Thoracic aorta (tissue), 2 donors: ENCODE data around the gene C10orf90. TPM values are rescaled to one million over a fixed set of nuclear protein-coding genes. Genes with fewer than 3 reads are reported as not detected.
A peak's percentile ranks its signal among the peaks of the same experiment; 100 is the strongest.
"Not testable (repeated sequence)": the region's sequence is repeated elsewhere in the genome, so short reads cannot be mapped to it uniquely, and the experiment has no call there.

Experiments
- ATAC-seq: fragments of 150-250 bp; one replicate; pipeline ENCODE4 v1.8.0; 2017; ENCODE audit warnings: low read depth; ENCODE audit not compliant: insufficient number of reproducible peaks, low FRiP score
- DNase-seq: peaks from one replicate; pipeline ENCODE4 v3.0.0-alpha.2; 2020; ENCODE audit warnings: low spot score
- H3K27ac ChIP-seq, 2 donors: fragments of 200-600 bp; sonication (generic); 1 replicate in 1 of 2; 2 replicates in 1 of 2; pipeline ENCODE4 v1.5.1; 2016; ENCODE audit warnings: mild to moderate bottlenecking in 2 of 2, moderate library complexity in 2 of 2
- H3K27me3 ChIP-seq: fragments of 200-600 bp; sonication (generic); replicated peaks from 2 replicates; pipeline ENCODE4 v1.6.0; 2016; ENCODE audit warnings: mild to moderate bottlenecking; ENCODE audit not compliant: insufficient read depth
- H3K36me3 ChIP-seq: fragments of 200-600 bp; sonication (generic); one replicate; pipeline ENCODE4 v1.5.1; 2016
- H3K4me1 ChIP-seq, 2 donors: fragments of 200-600 bp; sonication (generic); 1 replicate in 1 of 2; 2 replicates in 1 of 2; pipeline versions ENCODE4 v1.5.1 to v1.6.0; 2016; ENCODE audit warnings: low read depth in 2 of 2, mild to moderate bottlenecking in 1 of 2; ENCODE audit not compliant: control insufficient read depth in 1 of 2
- H3K4me3 ChIP-seq: fragments of 200-600 bp; sonication (generic); 2 replicates; pipeline ENCODE4 v1.5.1; 2016; ENCODE audit warnings: mild to moderate bottlenecking
- H3K9me3 ChIP-seq: fragments of 200-600 bp; sonication (generic); 2 replicates; pipeline ENCODE4 v1.5.1; 2016
- CTCF ChIP-seq: fragments of 200-600 bp; sonication (generic); IDR thresholded peaks from one replicate; pipeline ENCODE4 v1.5.1; 2019; ENCODE audit warnings: antibody characterized with exemption
- total RNA-seq, 2 donors: library from RNA; depleted of rRNA; stranded (reverse); fragments of >200 nt; gene quantifications; one replicate each; pipeline versions ENCODE4 v1.1.0 to v1.2.3, GENCODE V29; 2016

C10orf90 gene
- total RNA-seq, 2 donors from 2014 or later: not detected

GRCh38 chr10:126387041-126387921, 283.2 kb downstream of the C10orf90 start:
- peak; percentile 69 for TF ChIP-seq CTCF
- Histone ChIP-seq H3K27ac (no peak overlapping the region), H3K4me1 (peaks cover 4 to 18% of the 10 kb centered on the region in 2 donors), H3K36me3 (no peaks in the 10 kb centered on the region), H3K4me3 (peak overlapping the region; percentile 71), H3K27me3 (no peaks in the 10 kb centered on the region), H3K9me3 (no peaks in the 10 kb centered on the region)
- ATAC-seq: no peak
- DNase-seq: no peak

- Histone ChIP-seq H3K27me3 (no peaks in the 10 kb centered on the region), H3K4me3 (no peak overlapping the region), H3K9me3 (no peaks in the 10 kb centered on the region), H3K36me3 (no peaks in the 10 kb centered on the region), H3K4me1 (peaks cover 4 to 18% of the 10 kb centered on the region in 2 donors), H3K27ac (no peak overlapping the region)
- no peak for ATAC-seq
- DNase-seq: no peak
- no peak for TF ChIP-seq CTCF
These were observed 286.1 kb downstream of the C10orf90 start for GRCh38 chr10:126384269-126384873.

GRCh38 chr10:126380352-126381076, 290.0 kb downstream of the C10orf90 start:
- no peak overlapping the region for H3K27ac ChIP-seq
- no peak for TF ChIP-seq CTCF
- no peaks in the 10 kb centered on the region for H3K4me1 ChIP-seq
- no peak for ATAC-seq
- no peak overlapping the region for H3K4me3 ChIP-seq
- H3K36me3 ChIP-seq: no peaks in the 10 kb centered on the region
- H3K9me3 ChIP-seq: no peaks in the 10 kb centered on the region
- no peak for DNase-seq
- no peaks in the 10 kb centered on the region for H3K27me3 ChIP-seq

GRCh38 chr10:126379166-126379565, 291.3 kb downstream of the C10orf90 start:
- H3K27me3 ChIP-seq, H3K9me3 ChIP-seq, H3K4me1 ChIP-seq, H3K36me3 ChIP-seq, H3K4me3 ChIP-seq, DNase-seq, ATAC-seq, H3K27ac ChIP-seq: not testable (repeated sequence)

GRCh38 chr10:126376956-126377355, 293.5 kb downstream of the C10orf90 start:
- H3K4me3 ChIP-seq: no peak overlapping the region
- H3K27ac ChIP-seq: no peak overlapping the region
- no peaks in the 10 kb centered on the region for H3K9me3 ChIP-seq
- ATAC-seq (no peak), DNase-seq (no peak)
- H3K36me3 ChIP-seq: no peaks in the 10 kb centered on the region
- H3K4me1 ChIP-seq: peaks cover 0 to 4% of the 10 kb centered on the region in 2 donors
- no peaks in the 10 kb centered on the region for H3K27me3 ChIP-seq
- TF ChIP-seq CTCF: no peak
